CD4-positive, alpha-beta memory T cell (primary cell): Measurements from ENCODE around the gene IRF5. TPM values are rescaled to one million over a fixed set of nuclear protein-coding genes. Genes with fewer than 3 reads are reported as not detected.

ENCODE experiments used
- CTCF ChIA-PET: fragments of 350-600 bp; sonication (Branson Sonifier 250); formaldehyde crosslinking; loops from one replicate; lab custom pipeline; 2021; ENCODE audit warnings: inconsistent platforms; ENCODE audit not compliant: partially characterized antibody; lab: Charles Lee
- POLR2A ChIA-PET: fragments of 350-600 bp; sonication (Branson Sonifier 250); formaldehyde crosslinking; loops from one replicate; lab custom pipeline; 2021; ENCODE audit not compliant: partially characterized antibody; lab: Charles Lee
- DNase-seq, 5 donors: peaks; one replicate each; pipeline versions ENCODE4 v3.0.0 to v3.0.0-alpha.2; 2020 to 2022; ENCODE audit warnings: mixed read lengths in 1 of 5
- H3K27ac ChIP-seq: one replicate; pipeline ENCODE4 v1.7.0; 2013; ENCODE audit warnings: low read depth, low read length
- H3K27me3 ChIP-seq: 2 replicates; pipeline ENCODE4 v1.7.0; 2013; ENCODE audit warnings: mild to moderate bottlenecking, low read length, moderate library complexity; ENCODE audit not compliant: insufficient read depth
- H3K36me3 ChIP-seq: 2 replicates; pipeline ENCODE4 v1.7.0; 2013; ENCODE audit warnings: mild to moderate bottlenecking, low read length, moderate library complexity; ENCODE audit not compliant: insufficient read depth
- H3K4me1 ChIP-seq: 2 replicates; pipeline ENCODE4 v1.7.0; 2013; ENCODE audit warnings: mild to moderate bottlenecking, low read length, moderate library complexity; ENCODE audit not compliant: insufficient read depth
- H3K4me3 ChIP-seq, 2 donors: one replicate each; pipeline ENCODE4 v1.7.0; 2013; ENCODE audit warnings: low read length in 2 of 2, mild to moderate bottlenecking in 1 of 2
- H3K9me3 ChIP-seq, 2 donors: one replicate each; pipeline ENCODE4 v1.7.0; 2013; ENCODE audit warnings: low read length in 2 of 2, control low read depth in 1 of 2; ENCODE audit not compliant: control insufficient read depth in 1 of 2
- H3K27ac Mint-ChIP-seq, 7 donors: one replicate each; pipeline ENCODE4 v1.8.0; 2020 to 2021; ENCODE audit warnings: mixed read lengths in 7 of 7, mild to moderate bottlenecking in 6 of 7, inconsistent platforms in 3 of 7, moderate library complexity in 3 of 7
- H3K27me3 Mint-ChIP-seq, 2 donors: one replicate each; pipeline ENCODE4 v1.8.0; 2020 to 2021; ENCODE audit warnings: mixed read lengths in 2 of 2
- H3K36me3 Mint-ChIP-seq, 2 donors: one replicate each; pipeline ENCODE4 v1.8.0; 2020 to 2021; ENCODE audit warnings: mixed read lengths in 2 of 2, inconsistent platforms in 1 of 2, mild to moderate bottlenecking in 1 of 2
- H3K4me1 Mint-ChIP-seq, 4 donors: one replicate each; pipeline ENCODE4 v1.8.0; 2020 to 2021; ENCODE audit warnings: mixed read lengths in 4 of 4, mild to moderate bottlenecking in 1 of 4
- H3K4me3 Mint-ChIP-seq, 8 donors: one replicate each; pipeline ENCODE4 v1.8.0; 2020 to 2021; ENCODE audit warnings: mixed read lengths in 8 of 8, mild to moderate bottlenecking in 7 of 8, moderate library complexity in 6 of 8, inconsistent platforms in 3 of 8
- H3K9me3 Mint-ChIP-seq, 8 donors: one replicate each; pipeline ENCODE4 v1.8.0; 2020 to 2021; ENCODE audit warnings: mixed read lengths in 8 of 8, mild to moderate bottlenecking in 5 of 8, inconsistent platforms in 3 of 8, moderate library complexity in 1 of 8
- intact Hi-C: fragments of 100-400 bp; cut with micrococcal nuclease; formaldehyde crosslinking; loops from one replicate; pipeline ENCODE4 v1.15.1; 2023
- polyA plus RNA-seq, 2 donors: library from polyadenylated mRNA; unstranded; fragments of 300-500 nt; fragmentation: Illumina TruSeq; gene quantifications; one replicate each; pipeline ENCODE4 v1.2.3, GENCODE V29; 2021
- total RNA-seq, 2 experiments: library from RNA; stranded (reverse); gene quantifications; one replicate each; pipeline ENCODE4 v1.2.3, GENCODE V29; 2021

Gene IRF5
- total and polyA plus RNA-seq, 4 experiments from 2014 or later = 7.2 to 27.8 (median 11.8) TPM

- H3K4me3 ChIP-seq = peak overlapping the region in 1 of 2 donors; percentile 26
- H3K4me3 Mint-ChIP-seq = peak overlapping the region in 7 of 8 donors; percentile 80 to 95 (median 89)
- CTCF ChIA-PET = interaction anchor here (0.8 to 2.0 kb wide), 4 partner anchors 14 to 159 kb away, joined by 3 to 5 read pairs (median 4); no protein-coding TSS in a partner anchor
Measured at GRCh38 chr7:128932862-128933179, 4.9 kb upstream of the IRF5 start.

GRCh38 chr7:128933180-128933891 is 4.4 kb upstream of the IRF5 start:
- POLR2A ChIA-PET = interaction anchor here (0.6 to 2.9 kb wide), 6 partner anchors 8 to 194 kb away, joined by 3 to 10 read pairs (median 4); partner anchors contain the start of genes CALU and TNPO3
- Histone ChIP-seq H3K27ac (peak overlapping the region; percentile 35), H3K4me3 (peak overlapping the region in 1 of 2 donors; percentile 26), H3K36me3 (no peaks in the 10 kb centered on the region), H3K4me1 (peaks cover 25% of the 10 kb centered on the region), H3K9me3 (no peaks in the 10 kb centered on the region), H3K27me3 (no peaks in the 10 kb centered on the region)
- peaks cover 0 to 3% of the 10 kb centered on the region in 2 donors for H3K27me3 Mint-ChIP-seq
- CTCF ChIA-PET = interaction anchor here (0.8 to 2.0 kb wide), 4 partner anchors 13 to 158 kb away, joined by 3 to 5 read pairs (median 4); no protein-coding TSS in a partner anchor
- intact Hi-C loops = loop anchor here (1.0 kb wide), 1 partner anchor 29 kb away; no protein-coding TSS in a partner anchor
- H3K9me3 Mint-ChIP-seq = no peaks in the 10 kb centered on the region
- no peaks in the 10 kb centered on the region for H3K36me3 Mint-ChIP-seq
- peaks cover 15 to 41% (median 23%) of the 10 kb centered on the region in 4 donors for H3K4me1 Mint-ChIP-seq
- peak overlapping the region; percentile 63 to 94 (median 89) for H3K27ac Mint-ChIP-seq
- H3K4me3 Mint-ChIP-seq = peak overlapping the region; percentile 57 to 95 (median 88)
- peak; percentile 45 to 64 (median 58) for DNase-seq

More at GRCh38 chr7:128932862-128933179, 4.9 kb upstream of the IRF5 start:
- Histone ChIP-seq H3K27me3 (no peaks in the 10 kb centered on the region), H3K4me1 (peaks cover 25% of the 10 kb centered on the region), H3K36me3 (no peaks in the 10 kb centered on the region), H3K27ac (peak overlapping the region; percentile 35), H3K9me3 (no peaks in the 10 kb centered on the region)
- DNase-seq = no peak
- POLR2A ChIA-PET = interaction anchor here (0.6 to 2.9 kb wide), 6 partner anchors 8 to 194 kb away, joined by 3 to 10 read pairs (median 4); partner anchors contain the start of genes CALU and TNPO3
- Mint-ChIP-seq H3K4me1 (peaks cover 15 to 41% (median 23%) of the 10 kb centered on the region in 4 donors), H3K27me3 (peaks cover 0 to 3% of the 10 kb centered on the region in 2 donors), H3K27ac (peak overlapping the region in 5 of 7 donors; percentile 53 to 94 (median 81)), H3K9me3 (no peaks in the 10 kb centered on the region), H3K36me3 (no peaks in the 10 kb centered on the region)
- intact Hi-C loops = loop anchor here (1.0 kb wide), 1 partner anchor 29 kb away; no protein-coding TSS in a partner anchor

- DNase-seq = no peak
- H3K27ac Mint-ChIP-seq = no peak overlapping the region
- intact Hi-C loops = no loop called here
- peak overlapping the region in 1 of 8 donors; percentile 29 for H3K4me3 Mint-ChIP-seq
- no peak overlapping the region for H3K27ac ChIP-seq
- no peaks in the 10 kb centered on the region for H3K27me3 ChIP-seq
- peaks cover 0 to 3% of the 10 kb centered on the region in 2 donors for H3K27me3 Mint-ChIP-seq
- H3K9me3 Mint-ChIP-seq = no peaks in the 10 kb centered on the region
- no peaks in the 10 kb centered on the region for H3K9me3 ChIP-seq
- peaks cover 32% of the 10 kb centered on the region for H3K4me1 ChIP-seq
- peaks cover 0 to 4% of the 10 kb centered on the region in 2 donors for H3K36me3 Mint-ChIP-seq
- POLR2A ChIA-PET = interaction anchor here (2.9 kb wide), 1 partner anchor 13 kb away, joined by 10 read pairs; no protein-coding TSS in a partner anchor
- CTCF ChIA-PET = no interaction called here
- H3K4me1 Mint-ChIP-seq = peaks cover 20 to 50% (median 31%) of the 10 kb centered on the region in 4 donors
- no peaks in the 10 kb centered on the region for H3K36me3 ChIP-seq
- H3K4me3 ChIP-seq = no peak overlapping the region
Measured at GRCh38 chr7:128934361-128935341, 3.1 kb upstream of the IRF5 start.

- Histone ChIP-seq H3K36me3 (no peaks in the 10 kb centered on the region), H3K4me1 (peaks cover 39% of the 10 kb centered on the region), H3K4me3 (no peak overlapping the region), H3K9me3 (no peaks in the 10 kb centered on the region), H3K27ac (no peak overlapping the region), H3K27me3 (no peaks in the 10 kb centered on the region)
- Mint-ChIP-seq H3K4me1 (peaks cover 20 to 57% (median 35%) of the 10 kb centered on the region in 4 donors), H3K27ac (no peak overlapping the region), H3K27me3 (peaks cover 0 to 3% of the 10 kb centered on the region in 2 donors), H3K36me3 (peaks cover 0 to 4% of the 10 kb centered on the region in 2 donors), H3K4me3 (peak overlapping the region in 1 of 8 donors; percentile 29), H3K9me3 (no peaks in the 10 kb centered on the region)
- ChIA-PET POLR2A (interaction anchor here (2.9 kb wide), 1 partner anchor 12 kb away, joined by 10 read pairs; no protein-coding TSS in a partner anchor), CTCF (no interaction called here)
- no peak for DNase-seq
- intact Hi-C loops = no loop called here
Measured at GRCh38 chr7:128935342-128935730, 2.4 kb upstream of the IRF5 start.

- ChIA-PET POLR2A (no interaction called here), CTCF (interaction anchor here (0.7 kb wide), 1 partner anchor 9 kb away, joined by 3 read pairs; no protein-coding TSS in a partner anchor)
- no peak overlapping the region for H3K4me3 ChIP-seq
- H3K4me1 ChIP-seq = peaks cover 53% of the 10 kb centered on the region
- DNase-seq = no peak
- no peaks in the 10 kb centered on the region for H3K9me3 ChIP-seq
- no peaks in the 10 kb centered on the region for H3K36me3 ChIP-seq
- H3K27ac Mint-ChIP-seq = peak overlapping the region in 6 of 7 donors; percentile 17 to 83 (median 53)
- H3K27me3 ChIP-seq = no peaks in the 10 kb centered on the region
- H3K4me1 Mint-ChIP-seq = peaks cover 28 to 67% (median 43%) of the 10 kb centered on the region in 4 donors
- H3K4me3 Mint-ChIP-seq = peak overlapping the region; percentile 76 to 92 (median 85)
- peaks cover 0 to 3% of the 10 kb centered on the region in 2 donors for H3K27me3 Mint-ChIP-seq
- H3K27ac ChIP-seq = no peak overlapping the region
- H3K36me3 Mint-ChIP-seq = peaks cover 0 to 4% of the 10 kb centered on the region in 2 donors
- no peaks in the 10 kb centered on the region for H3K9me3 Mint-ChIP-seq
- intact Hi-C loops = no loop called here
Measured at GRCh38 chr7:128936798-128937197, 929 bp upstream of the IRF5 start.

GRCh38 chr7:128937271-128937646 is 468 bp upstream of the IRF5 start:
- Mint-ChIP-seq H3K36me3 (peaks cover 0 to 4% of the 10 kb centered on the region in 2 donors), H3K9me3 (no peaks in the 10 kb centered on the region), H3K27me3 (peaks cover 0 to 3% of the 10 kb centered on the region in 2 donors), H3K4me1 (peaks cover 27 to 63% (median 43%) of the 10 kb centered on the region in 4 donors), H3K27ac (peak overlapping the region in 6 of 7 donors; percentile 17 to 83 (median 53)), H3K4me3 (peak overlapping the region; percentile 76 to 92 (median 85))
- ChIA-PET POLR2A (no interaction called here), CTCF (no interaction called here)
- H3K9me3 ChIP-seq = no peaks in the 10 kb centered on the region
- peak overlapping the region; percentile 60 for H3K27ac ChIP-seq
- H3K27me3 ChIP-seq = no peaks in the 10 kb centered on the region
- peaks cover 50% of the 10 kb centered on the region for H3K4me1 ChIP-seq
- H3K4me3 ChIP-seq = peak overlapping the region in 1 of 2 donors; percentile 69
- intact Hi-C loops = no loop called here
- DNase-seq = no peak
- no peaks in the 10 kb centered on the region for H3K36me3 ChIP-seq
